A172 (cell line): ENCODE results near the gene GPR17. TPM values are rescaled to one million over a fixed set of nuclear protein-coding genes. Genes with fewer than 3 reads are reported as not detected.
A peak's percentile ranks its signal among the peaks of the same experiment; 100 is the strongest.

Experiments used
- DNase-seq: peaks from one replicate; pipeline ENCODE4 v3.0.0-alpha.2; 2015; ENCODE audit warnings: low spot score
- total RNA-seq: library from RNA; depleted of rRNA; stranded (reverse); fragments of >200 nt; shearing (Covaris generic); gene quantifications from 2 replicates; pipeline ENCODE4 v1.2.3, GENCODE V29; 2014; rRNA removed

The GPR17 gene, protein sequence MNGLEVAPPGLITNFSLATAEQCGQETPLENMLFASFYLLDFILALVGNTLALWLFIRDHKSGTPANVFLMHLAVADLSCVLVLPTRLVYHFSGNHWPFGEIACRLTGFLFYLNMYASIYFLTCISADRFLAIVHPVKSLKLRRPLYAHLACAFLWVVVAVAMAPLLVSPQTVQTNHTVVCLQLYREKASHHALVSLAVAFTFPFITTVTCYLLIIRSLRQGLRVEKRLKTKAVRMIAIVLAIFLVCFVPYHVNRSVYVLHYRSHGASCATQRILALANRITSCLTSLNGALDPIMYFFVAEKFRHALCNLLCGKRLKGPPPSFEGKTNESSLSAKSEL
- total RNA-seq: 0.45 and 0.84 TPM in 2 replicates

DNA sequence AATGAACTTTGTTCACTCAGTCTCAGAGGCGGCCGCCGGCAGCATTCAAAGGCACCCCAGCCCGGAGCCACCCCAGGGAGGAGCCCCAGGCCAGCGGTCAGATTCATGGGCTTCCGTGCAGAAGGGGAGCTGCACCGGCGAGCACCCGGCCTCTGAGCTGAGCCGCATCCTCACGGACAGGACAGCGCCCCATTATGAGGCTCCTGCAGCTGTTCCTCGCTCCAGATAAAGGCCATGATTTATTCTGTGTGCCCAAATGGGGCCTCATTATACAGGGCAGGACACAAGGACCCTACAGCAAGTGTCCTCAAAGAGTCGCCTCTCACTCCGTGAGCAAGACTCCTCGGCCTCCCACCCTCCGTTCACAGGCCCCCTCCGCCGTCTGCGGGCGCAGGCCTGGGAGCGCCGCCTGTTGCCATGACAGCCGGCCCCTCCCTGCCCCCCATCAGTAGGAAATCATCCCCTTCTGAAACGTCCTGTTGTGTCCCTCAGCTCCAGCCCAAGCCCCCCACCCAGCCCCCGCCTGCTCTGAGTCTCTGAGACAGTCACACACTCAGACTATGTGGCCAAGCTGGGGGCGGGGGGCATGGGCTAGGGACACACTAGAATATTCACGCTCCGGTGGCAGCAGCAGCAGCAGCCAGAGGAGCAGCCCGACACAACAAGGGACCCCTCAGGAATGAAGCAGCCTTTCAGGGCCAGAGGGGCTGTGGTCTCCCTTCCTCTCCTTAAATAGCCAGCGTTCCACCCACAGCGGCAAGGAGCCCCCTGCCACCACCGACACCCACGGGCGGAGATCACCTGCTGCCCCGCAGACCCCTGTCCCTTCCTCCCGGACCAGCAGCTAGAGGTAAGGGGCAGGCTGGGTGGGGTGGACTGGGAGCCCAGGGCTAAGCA lies at the start of gene GPR17:
TSS of gene GPR17 (plus strand) at position 759 of the 897 bp plus-strand sequence. CDS start 4,583 bp downstream, outside the sequence.
- no peak for DNase-seq

DNA sequence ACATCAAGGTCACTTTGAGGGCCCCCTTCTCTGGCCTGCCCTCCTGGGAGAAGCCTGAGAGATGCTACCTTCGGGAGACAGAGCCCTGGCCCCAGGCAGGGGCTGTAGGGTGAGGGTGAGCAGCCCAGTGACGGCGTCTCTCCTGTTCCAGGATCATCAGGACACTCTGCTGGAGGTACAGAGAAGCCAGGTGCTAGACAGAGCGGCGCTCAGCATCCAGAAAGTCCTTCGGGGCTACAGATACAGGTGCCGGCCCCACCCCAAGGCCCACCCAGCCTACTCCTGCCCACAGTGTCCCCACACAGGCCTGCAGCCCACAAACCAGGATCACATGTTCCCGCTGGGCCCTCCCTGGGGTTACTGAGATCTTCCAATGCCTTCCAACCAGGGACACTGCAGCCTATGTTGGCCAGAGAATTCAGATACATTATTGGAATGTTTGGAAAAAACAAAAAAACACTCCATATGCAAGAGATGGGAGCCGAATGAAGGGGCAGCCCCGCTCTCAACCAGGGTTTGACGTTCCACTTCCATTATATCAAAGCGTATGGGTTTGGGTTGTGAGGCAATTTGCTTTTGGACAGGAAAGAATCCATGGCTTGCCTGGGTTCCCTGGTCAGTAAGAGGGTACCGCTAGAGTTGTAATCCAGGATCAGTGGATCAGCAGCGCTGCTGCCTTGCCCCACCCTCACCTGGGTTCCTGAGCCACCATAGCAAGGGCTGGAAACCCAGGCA lies 49.5 kb upstream of the GPR17 start:
- DNase-seq: no peak

DNA sequence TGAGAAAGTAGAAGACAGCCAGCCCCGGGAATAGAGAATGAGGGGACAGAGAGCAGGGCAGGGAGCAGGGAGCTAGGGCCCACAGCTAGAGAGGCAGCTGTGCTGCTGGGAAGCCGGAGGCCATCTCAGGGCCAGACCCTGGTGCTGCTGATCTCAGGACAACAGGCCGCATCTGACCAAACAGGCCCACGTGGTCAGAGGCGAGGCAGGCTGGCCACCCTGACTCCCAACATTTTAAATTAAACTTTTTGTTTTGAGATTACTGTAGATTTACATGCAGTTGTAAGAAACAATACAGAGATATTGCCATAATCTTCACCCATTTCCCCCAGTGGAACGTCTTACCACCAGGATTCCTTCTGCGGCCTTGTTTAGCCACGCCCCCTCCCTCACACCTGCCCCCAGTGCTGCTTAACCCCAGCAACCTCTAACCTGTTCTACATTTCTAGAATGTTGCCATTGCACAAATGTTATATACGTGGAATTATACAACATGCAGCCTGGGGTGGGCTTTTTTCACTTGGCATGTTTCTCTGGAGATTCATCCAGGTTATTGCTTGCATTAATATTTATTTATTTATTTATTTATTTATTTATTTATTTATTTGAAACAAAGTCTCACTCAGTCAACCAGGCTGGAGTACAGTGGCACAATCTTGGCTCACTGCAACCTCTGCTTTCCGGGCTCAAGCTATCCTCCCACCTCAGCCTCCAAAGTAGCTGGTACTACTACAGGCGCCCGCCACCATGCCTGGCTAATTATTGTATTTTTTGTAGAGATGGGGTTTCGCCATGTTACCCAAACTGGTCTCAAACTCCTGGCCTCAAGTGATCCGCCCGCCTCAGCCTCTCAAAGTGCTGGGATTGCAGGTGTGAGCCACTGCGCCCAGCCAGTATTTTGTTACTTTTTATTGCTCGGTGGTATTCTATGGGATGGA lies 48.6 kb upstream of the GPR17 start:
- DNase-seq: no peak

DNA sequence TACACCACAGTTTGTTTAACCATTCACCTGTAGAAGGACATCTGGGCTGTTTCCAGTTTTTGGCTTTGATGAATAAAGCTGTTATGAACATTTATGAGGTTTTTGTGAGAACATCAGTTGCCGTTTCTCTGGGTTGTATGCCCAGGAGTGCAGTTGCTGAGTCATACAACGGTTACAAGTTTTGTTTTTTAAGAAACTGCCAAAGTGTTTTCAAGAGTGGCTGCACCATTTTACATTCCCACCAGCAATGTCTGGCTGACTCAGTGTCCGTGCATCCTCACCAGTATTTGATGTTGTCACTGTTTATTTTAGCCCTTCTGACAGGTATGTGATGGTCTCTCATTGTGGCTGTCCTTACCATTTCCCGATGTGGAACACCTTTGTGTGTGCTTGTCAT lies 48.0 kb upstream of the GPR17 start:
- peak; percentile 54 for DNase-seq

DNA sequence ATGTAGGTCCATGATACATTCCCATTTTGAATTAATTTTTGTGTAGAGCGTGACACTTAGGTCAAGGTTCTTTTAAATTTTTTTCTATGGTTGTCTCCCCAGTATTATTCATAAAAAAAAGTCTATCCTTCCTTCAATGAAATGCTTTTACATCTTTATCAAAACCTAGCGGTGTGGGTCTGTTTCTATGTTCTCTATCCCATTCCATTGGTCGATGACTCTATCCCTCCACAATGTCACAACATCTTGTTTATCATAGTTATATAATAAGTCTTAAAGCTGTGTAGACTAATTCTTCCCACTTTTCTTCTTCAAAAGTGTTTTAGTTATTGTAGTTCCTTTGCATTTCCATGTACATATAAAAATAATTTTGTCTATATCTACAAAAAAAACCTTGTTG lies 47.2 kb upstream of the GPR17 start:
- no peak for DNase-seq

DNA sequence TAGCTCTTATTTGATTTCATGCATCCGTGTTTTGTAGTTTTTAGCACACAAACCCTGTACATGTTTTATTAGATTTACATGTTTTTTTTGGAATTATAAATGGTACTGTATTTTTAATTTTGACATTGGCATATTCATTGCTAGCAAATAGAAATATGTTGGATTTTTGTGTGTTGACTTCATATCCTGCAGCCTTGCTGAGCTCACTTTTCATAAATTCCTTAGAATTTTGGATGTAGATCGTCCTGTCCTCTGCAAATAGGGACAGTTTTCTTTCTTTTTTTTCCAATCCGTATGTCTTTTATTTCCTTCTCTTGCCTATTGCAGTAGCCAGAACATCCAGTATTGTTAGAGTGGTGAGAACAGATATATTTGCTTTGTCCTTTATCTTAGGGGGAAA lies 46.7 kb upstream of the GPR17 start:
- DNase-seq: peak; percentile 18

DNA sequence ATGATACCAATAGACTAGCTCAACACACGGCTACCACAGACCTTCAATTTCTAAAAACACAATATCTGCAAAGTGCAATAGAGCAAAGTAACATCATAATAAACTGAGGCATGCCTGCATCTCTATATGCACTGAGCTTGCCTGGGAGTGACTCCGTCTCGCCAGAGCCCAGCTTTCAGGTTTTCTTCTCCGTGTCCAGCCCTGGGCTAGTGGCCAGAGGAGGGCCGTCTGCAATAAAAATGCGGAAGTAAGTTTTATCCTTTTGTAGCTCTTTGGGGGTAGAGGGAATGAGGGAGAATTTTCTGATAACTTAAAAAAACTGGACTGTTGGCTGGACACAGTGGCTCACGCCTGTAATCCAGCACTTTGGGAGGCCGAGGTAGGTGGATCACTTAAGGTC lies 41.0 kb upstream of the GPR17 start:
- DNase-seq: no peak

DNA sequence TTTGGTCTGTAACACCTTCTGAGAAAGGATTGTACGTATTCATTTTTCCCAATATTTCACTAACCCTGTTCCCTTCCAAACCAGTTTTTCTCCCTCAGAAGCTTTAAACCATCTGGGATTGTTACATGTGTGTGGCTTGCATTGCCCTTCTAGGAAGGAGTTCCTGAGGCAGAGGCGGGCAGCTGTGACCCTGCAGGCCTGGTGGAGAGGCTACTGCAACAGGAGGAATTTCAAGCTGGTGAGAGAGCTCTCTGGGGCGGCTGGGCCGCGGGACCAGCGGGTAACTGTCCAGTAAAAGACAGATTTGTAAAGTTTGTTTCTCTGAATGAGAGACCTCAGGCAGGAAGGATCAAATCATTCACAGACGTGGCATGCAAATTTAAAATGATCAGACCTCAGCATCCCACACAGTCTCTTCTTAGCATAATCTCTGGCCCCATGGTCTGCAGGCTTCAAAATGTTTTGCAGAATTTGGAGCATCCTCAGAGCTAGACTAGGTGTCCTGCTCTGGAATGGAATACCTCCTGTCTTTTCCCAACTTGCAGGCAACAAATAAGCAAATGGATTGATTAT lies 40.2 kb upstream of the GPR17 start:
- DNase-seq: no peak

DNA sequence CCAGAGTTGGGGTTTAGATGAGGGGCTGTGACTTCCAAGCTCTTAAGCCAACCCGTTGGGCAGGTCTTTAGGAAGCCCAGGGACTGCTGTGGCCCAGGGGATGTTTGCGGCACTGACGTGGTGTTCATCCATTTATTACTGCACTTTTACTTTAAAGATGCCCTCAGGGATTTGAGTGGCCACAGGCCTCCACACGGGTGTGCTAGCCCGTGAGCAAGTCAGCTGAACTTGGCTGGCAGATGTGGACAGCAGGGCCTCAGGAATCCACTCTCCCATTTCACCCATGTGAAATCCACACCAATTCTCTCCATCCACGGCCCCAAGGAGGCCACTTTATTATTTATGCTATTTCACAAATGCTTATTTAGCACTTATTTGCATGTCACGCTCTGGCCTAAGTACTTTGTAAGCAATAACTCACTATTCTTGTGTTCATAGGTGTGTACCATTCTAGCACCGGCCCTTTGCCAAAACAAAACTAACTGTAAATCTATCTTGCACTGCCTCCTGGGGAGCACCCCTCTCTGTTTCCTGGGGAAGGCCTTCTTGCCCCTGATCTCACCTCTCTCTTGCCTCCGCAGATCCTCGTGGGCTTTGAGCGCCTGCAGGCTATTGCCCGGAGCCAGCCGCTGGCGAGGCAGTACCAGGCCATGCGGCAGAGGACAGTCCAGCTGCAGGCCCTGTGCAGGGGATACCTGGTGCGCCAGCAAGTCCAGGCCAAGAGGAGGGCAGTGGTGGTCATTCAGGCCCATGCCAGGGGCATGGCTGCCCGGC lies 39.1 kb upstream of the GPR17 start:
- DNase-seq: no peak

DNA sequence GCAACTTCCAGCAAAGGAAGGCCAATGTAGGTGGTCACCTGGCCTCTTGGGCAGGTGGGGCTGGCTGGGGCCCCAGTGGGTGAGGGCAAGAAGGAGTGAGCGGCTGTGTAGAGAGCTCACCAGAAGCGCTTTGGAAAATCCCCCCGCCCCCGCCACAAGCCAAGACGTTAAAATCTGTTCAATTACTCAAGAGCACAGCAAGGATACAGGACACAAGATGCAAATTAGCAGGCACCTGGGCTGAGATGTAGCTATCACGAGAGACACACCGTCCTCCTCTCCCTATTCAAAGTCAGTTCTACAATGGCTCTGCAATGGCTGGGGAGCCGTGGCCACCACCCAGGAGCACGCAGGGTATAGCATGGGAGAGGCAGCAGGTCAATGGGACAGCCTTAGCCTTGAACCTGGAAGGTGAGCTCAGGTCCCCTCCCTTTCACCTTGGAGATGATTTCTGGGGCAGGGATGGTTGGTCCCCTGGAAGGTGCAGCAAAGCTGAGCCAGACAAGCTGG lies 38.5 kb upstream of the GPR17 start:
- DNase-seq: no peak

DNA sequence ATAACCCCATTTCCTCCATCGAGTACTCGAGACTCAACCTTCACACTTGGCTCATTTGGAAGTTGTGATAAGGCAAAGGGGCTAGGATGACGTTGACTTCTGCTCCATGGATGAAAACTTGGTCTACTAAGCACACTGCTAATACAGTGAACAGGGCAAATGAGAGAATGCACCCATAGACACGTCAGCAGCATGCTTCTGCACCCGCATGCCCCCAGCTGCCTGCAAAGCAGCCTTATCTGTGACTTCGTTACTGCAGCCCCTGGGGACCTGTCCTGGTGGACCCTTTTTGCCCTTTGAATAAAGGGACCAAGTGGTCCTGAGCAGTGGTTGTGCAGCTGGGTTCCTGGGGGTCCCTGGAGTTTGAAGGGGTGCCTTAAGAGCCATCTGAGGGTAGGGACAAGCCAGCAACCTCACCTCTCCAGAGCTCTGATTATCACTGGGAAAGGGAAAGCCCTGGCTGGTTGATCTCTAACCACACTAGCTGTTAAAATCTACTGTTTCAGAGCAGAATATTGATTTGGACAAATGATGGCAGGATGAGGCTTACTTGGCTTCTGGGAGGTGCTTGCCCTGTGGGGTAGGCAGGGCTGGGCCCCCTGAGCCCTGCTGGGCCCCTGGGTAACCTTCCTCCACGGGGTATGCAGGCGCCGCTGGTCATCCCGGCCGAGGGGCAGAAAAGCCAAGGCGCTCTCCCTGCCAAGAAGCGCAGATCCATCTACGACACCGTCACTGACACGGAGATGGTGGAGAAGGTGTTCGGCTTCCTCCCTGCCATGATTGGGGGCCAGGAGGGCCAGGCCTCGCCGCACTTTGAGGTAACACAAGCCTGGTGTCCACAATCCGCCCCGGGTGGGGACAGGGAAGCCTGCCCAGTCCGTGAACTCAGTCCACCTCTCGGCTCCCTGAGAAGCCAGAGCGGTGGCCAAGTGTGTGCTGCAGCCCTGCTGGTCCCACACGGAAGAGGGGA lies 37.6 kb upstream of the GPR17 start:
- DNase-seq: no peak

DNA sequence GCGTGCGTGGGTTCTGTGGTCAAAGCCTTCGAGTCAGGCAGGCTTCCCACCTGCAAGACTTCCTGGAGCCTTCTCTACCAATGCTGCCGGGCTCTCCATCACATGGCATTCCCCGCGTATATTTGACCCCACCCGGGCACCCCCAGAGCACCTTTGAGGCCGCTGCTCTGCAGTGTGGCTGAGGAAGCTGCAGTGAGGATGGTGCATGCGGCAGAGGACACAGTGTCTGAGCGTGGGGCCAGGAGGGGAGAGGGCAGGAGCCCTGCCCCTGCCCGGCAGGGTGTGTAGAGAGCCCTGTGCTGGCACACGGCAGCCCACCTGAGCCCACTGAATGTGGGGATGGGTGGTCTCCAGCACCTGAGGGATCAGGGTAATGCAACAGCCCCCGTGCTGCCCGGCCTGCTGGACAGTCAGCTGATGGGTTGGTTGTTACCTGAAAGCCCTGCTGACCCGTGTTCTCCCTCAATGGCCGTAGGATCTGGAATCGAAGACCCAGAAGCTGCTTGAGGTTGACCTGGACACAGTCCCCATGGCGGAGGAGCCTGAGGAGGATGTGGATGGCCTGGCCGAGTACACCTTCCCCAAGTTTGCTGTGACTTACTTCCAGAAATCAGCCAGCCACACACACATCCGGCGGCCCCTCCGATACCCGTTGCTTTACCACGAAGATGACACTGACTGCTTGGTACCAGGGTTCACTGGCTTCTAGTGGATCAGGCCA lies 36.8 kb upstream of the GPR17 start:
- DNase-seq: no peak

DNA sequence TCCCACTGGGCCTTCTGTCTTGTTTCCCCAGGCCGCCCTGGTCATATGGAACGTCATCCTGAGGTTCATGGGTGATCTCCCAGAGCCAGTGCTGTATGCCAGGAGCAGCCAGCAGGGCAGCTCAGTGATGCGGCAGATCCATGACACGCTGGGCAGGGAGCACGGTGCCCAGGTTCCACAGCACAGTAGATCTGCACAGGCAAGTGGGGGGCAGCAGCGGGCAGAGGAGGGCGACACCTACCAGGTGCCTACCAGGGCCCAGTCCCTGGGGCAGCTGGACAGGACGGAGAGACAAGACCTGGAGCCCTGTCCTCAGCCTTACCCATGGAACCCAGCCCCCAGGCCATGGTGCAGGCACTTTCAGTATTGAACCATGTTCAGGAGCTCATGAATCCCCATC lies 36.1 kb upstream of the GPR17 start:
- DNase-seq: no peak

DNA sequence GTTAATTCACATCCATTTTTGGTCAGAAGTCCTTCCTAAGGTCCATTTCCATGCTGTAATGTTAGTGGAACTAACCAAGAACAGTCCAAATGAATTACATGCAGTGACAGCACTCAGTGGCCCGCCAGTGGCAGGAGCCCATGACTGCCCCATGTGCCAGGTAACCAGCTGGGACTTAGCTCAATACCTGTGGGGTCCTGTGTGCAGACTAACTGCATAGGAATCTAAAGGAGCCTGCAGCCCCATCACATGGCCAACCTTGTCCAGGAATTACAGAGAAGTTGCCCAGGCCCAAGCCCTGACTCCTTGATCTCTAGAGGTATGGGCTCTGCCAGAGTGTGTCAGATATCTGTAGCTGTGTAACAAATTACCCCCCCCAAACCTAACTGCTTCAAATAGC lies 35.4 kb upstream of the GPR17 start:
- no peak for DNase-seq

DNA sequence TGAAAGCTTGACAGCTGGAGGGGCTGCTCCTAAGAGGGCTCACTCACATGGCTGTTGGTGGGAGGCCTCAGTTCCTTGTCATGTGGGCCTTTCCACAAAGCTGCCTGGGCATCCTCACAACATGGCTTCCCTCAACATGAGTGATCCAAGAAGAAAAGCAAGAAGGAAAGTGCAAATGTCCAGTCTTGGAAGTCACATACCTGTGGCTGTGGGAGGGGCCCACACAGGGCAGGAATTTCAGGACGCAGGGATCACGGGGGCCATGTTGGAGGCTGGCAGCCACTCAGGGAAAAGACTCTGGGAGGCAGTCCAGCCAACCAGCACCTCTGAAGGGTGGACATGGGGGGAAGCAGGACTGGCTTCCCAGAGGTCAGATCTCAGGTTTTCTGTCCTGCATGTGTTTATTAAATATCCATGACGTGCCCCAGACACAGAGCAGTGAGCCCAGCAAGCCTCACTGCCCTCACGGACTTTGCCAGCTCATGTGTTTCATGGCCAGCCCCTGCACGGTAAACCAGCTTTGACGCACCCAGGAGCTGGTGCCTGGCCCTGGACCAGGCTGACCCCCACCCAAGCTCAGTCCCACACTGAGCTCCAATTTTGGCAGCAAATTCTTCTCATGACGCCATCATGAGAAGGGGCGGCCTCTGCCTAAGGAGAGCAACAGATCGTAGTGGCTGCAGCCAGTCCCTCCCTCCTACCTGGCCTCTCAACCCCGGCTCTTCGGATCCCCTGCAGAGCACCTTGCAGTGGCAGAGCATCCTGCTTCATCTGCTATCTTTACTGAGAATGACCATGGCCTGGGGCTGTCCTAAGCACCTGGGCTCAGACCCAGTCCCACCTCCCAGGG lies 34.7 kb upstream of the GPR17 start:
- DNase-seq: no peak

DNA sequence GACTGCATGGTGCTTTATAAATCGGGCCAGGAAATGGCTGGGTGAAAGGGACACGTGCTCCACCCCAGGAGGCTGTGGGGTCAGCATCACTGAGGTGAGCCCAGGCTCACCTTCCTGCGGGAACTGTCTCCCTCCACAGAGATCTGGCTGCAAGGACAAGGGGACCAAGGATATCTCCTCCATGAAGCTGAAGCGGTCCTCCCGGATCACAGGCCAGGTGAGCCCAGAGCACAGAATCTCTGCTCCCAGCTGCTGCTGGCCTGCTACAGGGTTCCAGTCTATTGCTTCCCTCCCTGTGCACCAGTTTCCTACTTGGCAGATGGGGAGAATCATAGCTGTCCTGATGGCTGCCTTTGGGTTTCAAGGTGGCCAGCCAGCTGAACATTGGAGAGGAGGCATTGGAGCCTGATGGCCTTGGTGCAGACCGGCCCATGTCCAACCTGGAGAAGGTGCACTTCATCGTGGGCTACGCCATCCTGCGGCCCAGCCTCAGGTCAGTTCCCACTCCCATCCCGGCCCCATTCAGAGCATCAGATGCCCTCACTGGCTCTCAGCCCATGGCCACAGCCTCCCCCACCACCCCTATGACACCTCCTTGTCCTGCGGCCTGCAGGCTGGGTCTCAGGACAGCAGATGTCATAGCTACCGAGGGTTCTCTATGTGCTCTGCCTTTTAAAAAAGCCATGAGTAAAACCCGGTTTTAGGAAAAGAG lies 33.7 kb upstream of the GPR17 start:
- DNase-seq: no peak
